Stimulated activated CD8-positive, alpha-beta memory T cell treated with anti-CD3 and anti-CD28 coated beads, Interleukin-12 subunit alpha, Interleukin-12 subunit beta, amount 100 ng/mL, for 4 hours (primary cell): Measurements from ENCODE around the gene IL1RL2.

Experiments
- DNase-seq: peaks from one replicate; pipeline ENCODE4 v3.0.0-alpha.2; 2020; ENCODE audit warnings: low read depth

IL1RL2 gene

GRCh38 chr2:102267774-102268173 lies 81.0 kb downstream of the IL1RL2 start:
- DNase-seq = no peak

- DNase-seq = no peak
These were observed 81.8 kb downstream of the IL1RL2 start for GRCh38 chr2:102268510-102269199.

GRCh38 chr2:102269200-102269524 lies 82.3 kb downstream of the IL1RL2 start:
- DNase-seq = no peak

GRCh38 chr2:102271844-102272243 lies 85.0 kb downstream of the IL1RL2 start:
- DNase-seq = no peak

GRCh38 chr2:102273619-102274211 lies 86.9 kb downstream of the IL1RL2 start:
- no peak for DNase-seq

GRCh38 chr2:102276549-102277201 lies 89.9 kb downstream of the IL1RL2 start:
- no peak for DNase-seq

GRCh38 chr2:102277202-102277700 lies 90.4 kb downstream of the IL1RL2 start:
- DNase-seq = no peak

- no peak for DNase-seq
These were observed 92.0 kb downstream of the IL1RL2 start for GRCh38 chr2:102278720-102279390.

GRCh38 chr2:102279391-102279735 lies 92.5 kb downstream of the IL1RL2 start:
- DNase-seq = no peak

GRCh38 chr2:102282678-102283091 lies 95.9 kb downstream of the IL1RL2 start:
- no peak for DNase-seq

- DNase-seq = no peak
These were observed 97.2 kb downstream of the IL1RL2 start for GRCh38 chr2:102283996-102284395.

- DNase-seq = no peak
These were observed 97.8 kb downstream of the IL1RL2 start for GRCh38 chr2:102284611-102285010.

- DNase-seq = no peak
These were observed 98.5 kb downstream of the IL1RL2 start for GRCh38 chr2:102285368-102285767.

- DNase-seq = no peak
These were observed 99.2 kb downstream of the IL1RL2 start for GRCh38 chr2:102286041-102286440.

GRCh38 chr2:102289129-102289528 lies 102.3 kb downstream of the IL1RL2 start:
- no peak for DNase-seq
